ENCODE data around the gene NOTUM. TPM values are rescaled to one million over a fixed set of nuclear protein-coding genes. Genes with fewer than 3 reads are reported as not detected.

The NOTUM gene
- total and polyA plus RNA-seq, 10 of the 15 experiments (the other 5 are each of a cell fraction or from before 2014, with no cell fraction given): 0.04 to 0.13 TPM; not detected in 8

DNA sequence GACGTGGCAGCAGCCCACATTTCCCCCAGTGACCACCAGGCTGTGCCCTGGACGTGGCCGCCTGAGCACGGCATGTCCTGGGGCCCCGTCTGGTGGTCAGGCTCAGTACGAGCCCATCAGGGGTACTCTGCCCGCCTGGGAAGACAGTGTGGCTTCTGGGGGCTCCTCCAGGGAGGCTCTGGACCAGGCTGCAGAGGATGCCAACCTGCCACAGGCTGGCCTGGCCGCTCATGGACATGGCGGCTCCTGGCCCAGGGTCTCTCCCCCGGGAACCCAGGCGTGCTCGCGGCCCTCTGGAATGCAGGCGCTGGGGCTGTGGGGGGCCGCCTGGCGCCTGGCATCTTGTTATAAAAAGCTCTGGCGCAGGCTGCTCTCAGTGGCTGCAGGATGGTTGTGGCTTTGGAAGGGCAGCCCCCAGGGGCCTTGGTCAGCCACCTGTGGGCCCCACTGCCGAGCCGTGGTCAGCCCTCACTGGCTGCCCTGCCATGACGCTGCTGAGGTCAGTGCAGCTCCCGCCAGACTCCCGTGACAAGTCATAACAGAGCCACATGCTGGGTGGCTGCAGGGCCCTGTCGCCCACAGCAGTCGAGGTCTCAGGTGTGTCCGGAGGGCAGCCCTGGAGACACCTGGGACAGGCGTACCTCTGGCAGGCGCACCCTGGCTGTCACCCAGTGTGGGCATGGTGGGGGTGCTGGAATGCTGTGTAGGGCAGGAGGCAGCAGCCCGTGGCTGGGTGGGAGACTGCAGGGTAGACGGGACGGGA, 46.7 kb upstream of the NOTUM start:
- Histone ChIP-seq H3K4me3 (no peak overlapping the region), H4K20me1 (ENCODE audit: control insufficient read depth, insufficient read depth) (no peaks in the 10 kb centered on the region), H3K9ac (ENCODE audit: control insufficient read depth, insufficient read depth, low read length) (no peak overlapping the region), H3K9me3 (replicated peaks; ENCODE audit: control insufficient read depth, insufficient read depth, low read length) (no peaks in the 10 kb centered on the region), H3K27ac (ENCODE audit: control insufficient read depth, insufficient read depth) (no peak overlapping the region), H3K4me2 (ENCODE audit: control insufficient read depth, insufficient read depth) (no peak overlapping the region), H3K27me3 (replicated peaks in 1 of 2; ENCODE audit: control insufficient read depth in 2 of 2, insufficient read depth in 2 of 2, low read length in 1 of 2) (no peaks in the 10 kb centered on the region), H3K36me3 (ENCODE audit: control insufficient read depth in 2 of 2, insufficient read depth in 2 of 2, low read length in 1 of 2) (no peaks in the 10 kb centered on the region), H2AFZ (ENCODE audit: control insufficient read depth, low read depth, low read length) (no peak overlapping the region), H3K79me2 (ENCODE audit: control insufficient read depth, insufficient read depth, low read length) (no peaks in the 10 kb centered on the region), H3K4me1 (ENCODE audit: control insufficient read depth, insufficient read depth, low read length) (no peaks in the 10 kb centered on the region)
- in situ Hi-C loops (cut with MboI) (no loop called here), intact Hi-C loops (cut with micrococcal nuclease; ENCODE audit: unreplicated experiment) (no loop called here)
- DNase-seq (ENCODE audit: low read depth, low spot score) (no peak), ATAC-seq (no peak), FAIRE-seq (no peak)
- POLR2A ChIA-PET: no interaction called here
- TF ChIP-seq, protein P1, sequence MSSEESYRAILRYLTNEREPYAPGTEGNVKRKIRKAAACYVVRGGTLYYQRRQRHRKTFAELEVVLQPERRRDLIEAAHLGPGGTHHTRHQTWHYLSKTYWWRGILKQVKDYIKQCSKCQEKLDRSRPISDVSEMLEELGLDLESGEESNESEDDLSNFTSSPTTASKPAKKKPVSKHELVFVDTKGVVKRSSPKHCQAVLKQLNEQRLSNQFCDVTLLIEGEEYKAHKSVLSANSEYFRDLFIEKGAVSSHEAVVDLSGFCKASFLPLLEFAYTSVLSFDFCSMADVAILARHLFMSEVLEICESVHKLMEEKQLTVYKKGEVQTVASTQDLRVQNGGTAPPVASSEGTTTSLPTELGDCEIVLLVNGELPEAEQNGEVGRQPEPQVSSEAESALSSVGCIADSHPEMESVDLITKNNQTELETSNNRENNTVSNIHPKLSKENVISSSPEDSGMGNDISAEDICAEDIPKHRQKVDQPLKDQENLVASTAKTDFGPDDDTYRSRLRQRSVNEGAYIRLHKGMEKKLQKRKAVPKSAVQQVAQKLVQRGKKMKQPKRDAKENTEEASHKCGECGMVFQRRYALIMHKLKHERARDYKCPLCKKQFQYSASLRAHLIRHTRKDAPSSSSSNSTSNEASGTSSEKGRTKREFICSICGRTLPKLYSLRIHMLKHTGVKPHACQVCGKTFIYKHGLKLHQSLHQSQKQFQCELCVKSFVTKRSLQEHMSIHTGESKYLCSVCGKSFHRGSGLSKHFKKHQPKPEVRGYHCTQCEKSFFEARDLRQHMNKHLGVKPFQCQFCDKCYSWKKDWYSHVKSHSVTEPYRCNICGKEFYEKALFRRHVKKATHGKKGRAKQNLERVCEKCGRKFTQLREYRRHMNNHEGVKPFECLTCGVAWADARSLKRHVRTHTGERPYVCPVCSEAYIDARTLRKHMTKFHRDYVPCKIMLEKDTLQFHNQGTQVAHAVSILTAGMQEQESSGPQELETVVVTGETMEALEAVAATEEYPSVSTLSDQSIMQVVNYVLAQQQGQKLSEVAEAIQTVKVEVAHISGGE (CRISPR knock-in tag; IDR thresholded peaks at IDR 0.05): no peak
- TF ChIP-seq POLR2A (IDR thresholded peaks at IDR 0.05; ENCODE audit: low read depth, low read length): peak; percentile 38; the same call in 1 of the 2 replicates
- BruUV-seq (replicated peaks): no TSS peak
- CTCF ChIA-PET: no interaction called here
- SMC1A ChIA-PET (ENCODE audit: uncharacterized antibody, unreplicated experiment): no interaction called here
- WGBS (ENCODE audit: insufficient coverage, insufficient replicate concordance, low lambda C conversion rate, missing lambda C conversion rate): 63% methylated on average over 30 of the region's 30 CpGs
- RAD21 ChIA-PET (ENCODE audit: unreplicated experiment): no interaction called here

DNA sequence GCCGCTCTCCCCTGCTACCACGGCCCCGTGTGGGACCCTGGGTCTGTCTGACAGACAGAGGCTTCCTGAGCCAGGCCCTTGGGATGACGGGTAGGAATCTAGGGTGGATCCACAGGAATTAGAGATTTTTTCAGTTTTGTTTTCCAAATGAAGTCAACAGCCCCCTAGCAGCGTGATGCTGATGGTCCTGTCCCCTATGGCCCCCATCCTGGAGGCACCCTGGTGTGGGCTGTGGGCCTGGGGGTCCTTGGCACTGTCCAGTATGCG, 46.2 kb upstream of the NOTUM start:
- POLR2A ChIA-PET: no interaction called here
- FAIRE-seq: no peak
- 78% methylated on average over 6 of the region's 6 CpGs for WGBS (ENCODE audit: insufficient coverage, insufficient replicate concordance, low lambda C conversion rate, missing lambda C conversion rate)

More for the DNA sequence above, 46.2 kb upstream of the NOTUM start:
- intact Hi-C loops (cut with micrococcal nuclease; ENCODE audit: unreplicated experiment): no loop called here
- ChIA-PET RAD21 (ENCODE audit: unreplicated experiment) (no interaction called here), SMC1A (ENCODE audit: uncharacterized antibody, unreplicated experiment) (no interaction called here), CTCF (no interaction called here)
- no peaks in the 10 kb centered on the region for H3K4me1 ChIP-seq (ENCODE audit: control insufficient read depth, insufficient read depth, low read length)
- H3K27ac ChIP-seq (ENCODE audit: control insufficient read depth, insufficient read depth): no peak overlapping the region
- BruUV-seq (replicated peaks): no TSS peak
- in situ Hi-C loops (cut with MboI): no loop called here
- H3K9ac ChIP-seq (ENCODE audit: control insufficient read depth, insufficient read depth, low read length): no peak overlapping the region
- no peaks in the 10 kb centered on the region for H3K79me2 ChIP-seq (ENCODE audit: control insufficient read depth, insufficient read depth, low read length)
- DNase-seq (ENCODE audit: low read depth, low spot score) (no peak), ATAC-seq (no peak)
- no peaks in the 10 kb centered on the region for H3K36me3 ChIP-seq (ENCODE audit: control insufficient read depth in 2 of 2, insufficient read depth in 2 of 2, low read length in 1 of 2)
- no peak for TF ChIP-seq POLR2AphosphoS5 (IDR thresholded peaks at IDR 0.05; ENCODE audit: low read length)
- no peak for TF ChIP-seq TARDBP (IDR thresholded peaks at IDR 0.05; ENCODE audit: borderline replicate concordance)
- TF ChIP-seq MYC (IDR thresholded peaks at IDR 0.05; ENCODE audit: insufficient read depth, insufficient read length, insufficient replicate concordance, low read length, severe bottlenecking): no peak
- no peak for TF ChIP-seq KDM1A (IDR thresholded peaks at IDR 0.05; ENCODE audit: borderline replicate concordance)
- TF ChIP-seq TCF7 (IDR thresholded peaks at IDR 0.05; ENCODE audit: borderline replicate concordance): no peak
- TF ChIP-seq HDGF (IDR thresholded peaks at IDR 0.05): no peak
- TF ChIP-seq NRF1 (conservative IDR thresholded peaks at IDR 0.05; ENCODE audit: low read depth, low read length): no peak
- no peak for TF ChIP-seq E2F4 (IDR thresholded peaks at IDR 0.05; ENCODE audit: low read depth, low read length)
- no peak for TF ChIP-seq CHD4 (IDR thresholded peaks at IDR 0.05)
- TF ChIP-seq NKRF (conservative IDR thresholded peaks at IDR 0.05): no peak
- H3K9me3 ChIP-seq (replicated peaks; ENCODE audit: control insufficient read depth, insufficient read depth, low read length): no peaks in the 10 kb centered on the region
- no peak overlapping the region for H2AFZ ChIP-seq (ENCODE audit: control insufficient read depth, low read depth, low read length)
- H3K27me3 ChIP-seq (replicated peaks in 1 of 2; ENCODE audit: control insufficient read depth in 2 of 2, insufficient read depth in 2 of 2, low read length in 1 of 2): no peaks in the 10 kb centered on the region
- H3K4me2 ChIP-seq (ENCODE audit: control insufficient read depth, insufficient read depth): no peak overlapping the region
- H3K4me3 ChIP-seq: no peak overlapping the region
- no peaks in the 10 kb centered on the region for H4K20me1 ChIP-seq (ENCODE audit: control insufficient read depth, insufficient read depth)
